Heart left ventricle (tissue), 13 donors: ENCODE measurements around the gene LRRC51.

Source experiments
- CTCF ChIP-seq, 12 donors: fragments of 200-600 bp; sonication (generic) in 4 of 12; IDR thresholded peaks; one replicate each; pipeline versions ENCODE4 v1.5.0 to v1.8.0; 2018 to 2022; ENCODE audit warnings: antibody characterized with exemption in 12 of 12, mild to moderate bottlenecking in 5 of 12
- POLR2A ChIP-seq, 2 donors: fragments of 450-650 bp; IDR thresholded peaks; one replicate each; pipeline ENCODE4 v1.6.1; 2017; ENCODE audit warnings: antibody characterized with exemption in 2 of 2, mild to moderate bottlenecking in 2 of 2, moderate library complexity in 2 of 2
- donor health status: ischemic (EF 13 %, LVEDD 7.1; RV severe dilation, severe dysfunction).
- donor health status: DM: no; HTN: yes; CAD: no.
- donor health status: DM: no; HTN: no; CAD: no.
- donor health status: ischemic (EF 25% LVEDD 6.9; RV normal size, moderate dysfunction).
- donor health status: ischemic (EF 25% LVEDD 5.7; RV mildly dilated, moderate dysfunction).
- donor health status: ischemic (EF 35%, LVEDD 5.7; RV mildly dilated, moderate dysfunction).
- donor health status: nonischemic (EF 11% LVEDD 7.7; RV severe dilation, severe dysfunction).
- donor health status: DM: yes; HTN: yes; CAD: no.
- donor health status: PGD.
- donor health status: ischemic (EF 29% LVEDD 5.4; RV normal size, mild dysfunction).
- donor health status: nonischemic (EF 23%, LVEDD 6.1; RV moderate dilation, normal function).

- TF ChIP-seq POLR2A (IDR thresholded peaks at IDR 0.05): peak in 1 of 2 donors; percentile 64
- peak in 9 of 12 donors; percentile 29 to 60 (median 48) for TF ChIP-seq CTCF (IDR thresholded peaks at IDR 0.05)
These were observed 22.5 kb downstream of the LRRC51 start, which contains the start of gene LAMTOR1 for GRCh38 chr11:72102946-72103753.
